HepG2 (cell line): ENCODE data around the gene TMPRSS7. TPM values are rescaled to one million over a fixed set of nuclear protein-coding genes. Genes with fewer than 3 reads are reported as not detected.

Experiments
- ATAC-seq: fragments of 200-7000 bp; cut with Tn5 transposase; 3 replicates; pipeline ENCODE4 v1.9.1; 2020; ENCODE audit warnings: mild to moderate bottlenecking, moderate library complexity
- BruUV-seq: library from RNA; stranded (reverse); fragments of 400-500 nt; replicated peaks from 2 replicates; lab custom pipeline; 2021; lab: Mats Ljungman, UMichigan
- CTCF ChIA-PET: fragments of 300-600 bp; formaldehyde crosslinking; extraction: SDS; loops from one replicate; lab custom pipeline; 2021; ENCODE audit warnings: low total read pairs, inconsistent platforms, low intra/inter-chr PET ratio; lab: Yijun Ruan, JAX
- POLR2A ChIA-PET: fragments of 350-600 bp; sonication (Branson Sonifier 250); formaldehyde crosslinking; loops from one replicate; lab custom pipeline; 2020; ENCODE audit warnings: antibody characterized with exemption, inconsistent platforms; lab: Yijun Ruan, JAX
- DNase-seq: peaks from one replicate; pipeline ENCODE4 v3.0.0-alpha.2; 2015; ENCODE audit warnings: low spot score
- FAIRE-seq: peaks from 3 replicates; lab custom pipeline; 2011; peaks lifted over from hg19 to GRCh38; lab: Jason Lieb, UNC
- H2AFZ ChIP-seq: one replicate; pipeline ENCODE4 v1.6.1; 2011; ENCODE audit warnings: low read length, inconsistent platforms
- H3K27ac ChIP-seq: fragments of 300-600 bp; 3 replicates; pipeline ENCODE4 v1.8.0; 2011; ENCODE audit warnings: mixed run types, mild to moderate bottlenecking, mixed read lengths, low read length, inconsistent platforms; ENCODE audit not compliant: insufficient read depth; ENCODE audit errors: extremely low read length
- H3K27me3 ChIP-seq, 2 experiments: fragments of 200-600 bp in 1 of 2; 2 replicates in 1 of 2; 3 replicates in 1 of 2; pipeline versions ENCODE4 v1.6.0 to v1.8.0; 2011; ENCODE audit warnings: low read length in 2 of 2, mild to moderate bottlenecking in 2 of 2, moderate library complexity in 2 of 2, inconsistent platforms in 1 of 2; ENCODE audit not compliant: insufficient read depth in 2 of 2, control insufficient read depth in 1 of 2
- H3K36me3 ChIP-seq, 2 experiments: fragments of 200-600 bp in 1 of 2; replicated peaks in 1 of 2; 2 replicates in 1 of 2; 3 replicates in 1 of 2; pipeline versions ENCODE4 v1.5.1 to v1.8.0; 2011; ENCODE audit warnings: low read length in 2 of 2, inconsistent platforms in 1 of 2; ENCODE audit not compliant: insufficient read depth in 2 of 2, control insufficient read depth in 1 of 2
- H3K4me1 ChIP-seq: 2 replicates; pipeline ENCODE4 v1.5.1; 2012; ENCODE audit warnings: low read length, inconsistent platforms; ENCODE audit not compliant: insufficient read depth
- H3K4me2 ChIP-seq: 2 replicates; pipeline ENCODE4 v1.6.0; 2011; ENCODE audit warnings: low read depth, low read length, inconsistent platforms
- H3K4me3 ChIP-seq, 3 experiments: fragments of 200-600 bp in 1 of 3; sonication (generic), shearing (Covaris generic) in 1 of 3; replicated peaks in 1 of 3; 2 replicates each; pipeline ENCODE4 v1.5.1; 2011 to 2016; ENCODE audit warnings: low read length in 3 of 3, inconsistent platforms in 2 of 3, low read depth in 2 of 3, mild to moderate bottlenecking in 2 of 3, control low read depth in 1 of 3, mixed read lengths in 1 of 3; ENCODE audit not compliant: insufficient read depth in 1 of 3
- H3K79me2 ChIP-seq: one replicate; pipeline ENCODE4 v1.6.1; 2011; ENCODE audit warnings: low read length, inconsistent platforms; ENCODE audit not compliant: insufficient read depth
- H3K9ac ChIP-seq: 2 replicates; pipeline ENCODE4 v1.6.0; 2011; ENCODE audit warnings: mild to moderate bottlenecking, low read depth, low read length, inconsistent platforms; ENCODE audit not compliant: insufficient read depth
- H3K9me3 ChIP-seq: 2 replicates; pipeline ENCODE4 v1.5.1; 2012; ENCODE audit warnings: mild to moderate bottlenecking, low read length
- H4K20me1 ChIP-seq: 2 replicates; pipeline ENCODE4 v1.6.0; 2011; ENCODE audit warnings: inconsistent platforms, mild to moderate bottlenecking, low read length, moderate library complexity; ENCODE audit not compliant: insufficient read depth
- ATF6 ChIP-seq: sonication (generic); formaldehyde crosslinking; conservative IDR thresholded peaks from 2 replicates; pipeline ENCODE4 v1.4.0; 2020; ENCODE audit warnings: missing genetic modification reagents
- KDM5B ChIP-seq: sonication (generic); formaldehyde crosslinking; IDR thresholded peaks from 2 replicates; pipeline ENCODE4 v1.4.0; 2020; ENCODE audit warnings: missing genetic modification reagents, mild to moderate bottlenecking, borderline replicate concordance
- LBX2 ChIP-seq: sonication (generic); formaldehyde crosslinking; IDR thresholded peaks from 2 replicates; pipeline ENCODE4 v1.5.0; 2020; ENCODE audit warnings: missing genetic modification reagents, mild to moderate bottlenecking, borderline replicate concordance
- NKX3-1 ChIP-seq: sonication (generic); formaldehyde crosslinking; IDR thresholded peaks from 2 replicates; pipeline ENCODE4 v1.5.0; 2020; ENCODE audit warnings: missing genetic modification reagents
- PCBP1 ChIP-seq: fragments of 200-400 bp; formaldehyde crosslinking; IDR thresholded peaks from 2 replicates; pipeline ENCODE4 v1.6.1; 2017; ENCODE audit warnings: mild to moderate bottlenecking, low read depth, low read length, borderline replicate concordance
- ZBTB39 ChIP-seq: sonication (generic); formaldehyde crosslinking; IDR thresholded peaks from 2 replicates; pipeline ENCODE4 v1.5.0; 2020; ENCODE audit warnings: missing genetic modification reagents
- ZFP41 ChIP-seq: sonication (generic); formaldehyde crosslinking; IDR thresholded peaks from 2 replicates; pipeline ENCODE4 v1.4.0; 2020; ENCODE audit warnings: mild to moderate bottlenecking, missing genetic modification reagents, borderline replicate concordance
- ZNF18 ChIP-seq: sonication (generic); formaldehyde crosslinking; IDR thresholded peaks from 2 replicates; pipeline ENCODE4 v1.8.0; 2022; ENCODE audit warnings: mild to moderate bottlenecking, missing genetic modification reagents; ENCODE audit not compliant: insufficient replicate concordance
- ZNF225 ChIP-seq: sonication (generic); formaldehyde crosslinking; IDR thresholded peaks from 2 replicates; pipeline ENCODE4 v1.4.0; 2020; ENCODE audit warnings: mild to moderate bottlenecking, missing genetic modification reagents
- ZNF552 ChIP-seq: sonication (generic); formaldehyde crosslinking; IDR thresholded peaks from 2 replicates; pipeline ENCODE4 v1.9.0; 2022; ENCODE audit warnings: missing genetic modification reagents, mild to moderate bottlenecking, borderline replicate concordance
- ZNF564 ChIP-seq: sonication (generic); formaldehyde crosslinking; IDR thresholded peaks from 2 replicates; pipeline ENCODE4 v1.8.1; 2023; ENCODE audit warnings: mild to moderate bottlenecking, missing genetic modification reagents
- WGBS: methylation state at CpG from one replicate; pipeline ENCODE4 v1.1.6; 2017; ENCODE audit warnings: low lambda C conversion rate; 5-methylcytosine and 5-hydroxymethylcytosine counted together
- in situ Hi-C: cut with HindIII; loops from 2 replicates; pipeline ENCODE4 v1.10.0; 2017; ENCODE audit warnings: low pct_unique_long_range_greater_than_20kb; ENCODE audit not compliant: extremely low pct_ligation_motif_present
- intact Hi-C: fragments of 100-400 bp; cut with micrococcal nuclease; formaldehyde crosslinking; loops from one replicate; pipeline ENCODE4 v1.10.0; 2022; ENCODE audit not compliant: unreplicated experiment
- polyA plus RNA-seq, 8 experiments: library from polyadenylated mRNA; depleted of rRNA in 3 of 8; stranded (reverse) in 7 of 8; unstranded in 1 of 8; fragments of >200 nt; fragmentation: Illumina TruSeq in 4 of 8; extraction: Trizol in 4 of 8; gene quantifications; 2 replicates each; pipeline versions ENCODE4 v1.2.1 to v1.2.3, GENCODE V29; 2011 to 2016; ENCODE audit warnings: low read depth in 4 of 8, missing spikeins in 1 of 8, mixed read lengths in 1 of 8; ENCODE audit not compliant: insufficient read depth in 1 of 8
- total RNA-seq, 5 experiments: library from RNA; depleted of rRNA; stranded (reverse); fragments of >200 nt; fragmentation: Illumina TruSeq; extraction: Trizol; gene quantifications; 2 replicates each; pipeline ENCODE4 v1.2.3, GENCODE V29; 2016; ENCODE audit warnings: low read depth in 1 of 5
- TF ChIP-seq, protein P1 (sequence below): sonication (generic); formaldehyde crosslinking; IDR thresholded peaks from 2 replicates; pipeline ENCODE4 v1.4.0; 2020; ENCODE audit warnings: mild to moderate bottlenecking, missing genetic modification reagents, borderline replicate concordance

The TMPRSS7 gene
- total and polyA plus RNA-seq, 2 of the 13 experiments (the other 11 are each of a cell fraction or from before 2014, with no cell fraction given): not detected

- in situ Hi-C loops (no loop called here), intact Hi-C loops (loop anchor here (10.0 kb wide), 1 partner anchor 445 kb away; no protein-coding TSS in a partner anchor)
- Histone ChIP-seq H3K9ac (no peak overlapping the region), H3K4me3 (no peak overlapping the region), H3K79me2 (no peaks in the 10 kb centered on the region), H3K9me3 (no peaks in the 10 kb centered on the region), H3K27ac (no peak overlapping the region), H3K27me3 (0 out of 5 replicates have a peak, but pooled peaks cover 0 to 5% of the 10 kb centered on the region in 2 experiments), H4K20me1 (no peaks in the 10 kb centered on the region), H3K4me1 (no peaks in the 10 kb centered on the region), H3K36me3 (no peaks in the 10 kb centered on the region), H3K4me2 (no peak overlapping the region), H2AFZ (no peak overlapping the region)
- DNase-seq (no peak), ATAC-seq (no peak), FAIRE-seq (no peak)
- 0% methylated on average over 1 of the region's 1 CpG for WGBS
- CTCF ChIA-PET: no interaction called here
- POLR2A ChIA-PET: no interaction called here
- no TSS peak for BruUV-seq
- no peak for TF ChIP-seq ZNF564
- no peak for TF ChIP-seq KDM5B (CRISPR knock-in tag)
- TF ChIP-seq, protein P1, sequence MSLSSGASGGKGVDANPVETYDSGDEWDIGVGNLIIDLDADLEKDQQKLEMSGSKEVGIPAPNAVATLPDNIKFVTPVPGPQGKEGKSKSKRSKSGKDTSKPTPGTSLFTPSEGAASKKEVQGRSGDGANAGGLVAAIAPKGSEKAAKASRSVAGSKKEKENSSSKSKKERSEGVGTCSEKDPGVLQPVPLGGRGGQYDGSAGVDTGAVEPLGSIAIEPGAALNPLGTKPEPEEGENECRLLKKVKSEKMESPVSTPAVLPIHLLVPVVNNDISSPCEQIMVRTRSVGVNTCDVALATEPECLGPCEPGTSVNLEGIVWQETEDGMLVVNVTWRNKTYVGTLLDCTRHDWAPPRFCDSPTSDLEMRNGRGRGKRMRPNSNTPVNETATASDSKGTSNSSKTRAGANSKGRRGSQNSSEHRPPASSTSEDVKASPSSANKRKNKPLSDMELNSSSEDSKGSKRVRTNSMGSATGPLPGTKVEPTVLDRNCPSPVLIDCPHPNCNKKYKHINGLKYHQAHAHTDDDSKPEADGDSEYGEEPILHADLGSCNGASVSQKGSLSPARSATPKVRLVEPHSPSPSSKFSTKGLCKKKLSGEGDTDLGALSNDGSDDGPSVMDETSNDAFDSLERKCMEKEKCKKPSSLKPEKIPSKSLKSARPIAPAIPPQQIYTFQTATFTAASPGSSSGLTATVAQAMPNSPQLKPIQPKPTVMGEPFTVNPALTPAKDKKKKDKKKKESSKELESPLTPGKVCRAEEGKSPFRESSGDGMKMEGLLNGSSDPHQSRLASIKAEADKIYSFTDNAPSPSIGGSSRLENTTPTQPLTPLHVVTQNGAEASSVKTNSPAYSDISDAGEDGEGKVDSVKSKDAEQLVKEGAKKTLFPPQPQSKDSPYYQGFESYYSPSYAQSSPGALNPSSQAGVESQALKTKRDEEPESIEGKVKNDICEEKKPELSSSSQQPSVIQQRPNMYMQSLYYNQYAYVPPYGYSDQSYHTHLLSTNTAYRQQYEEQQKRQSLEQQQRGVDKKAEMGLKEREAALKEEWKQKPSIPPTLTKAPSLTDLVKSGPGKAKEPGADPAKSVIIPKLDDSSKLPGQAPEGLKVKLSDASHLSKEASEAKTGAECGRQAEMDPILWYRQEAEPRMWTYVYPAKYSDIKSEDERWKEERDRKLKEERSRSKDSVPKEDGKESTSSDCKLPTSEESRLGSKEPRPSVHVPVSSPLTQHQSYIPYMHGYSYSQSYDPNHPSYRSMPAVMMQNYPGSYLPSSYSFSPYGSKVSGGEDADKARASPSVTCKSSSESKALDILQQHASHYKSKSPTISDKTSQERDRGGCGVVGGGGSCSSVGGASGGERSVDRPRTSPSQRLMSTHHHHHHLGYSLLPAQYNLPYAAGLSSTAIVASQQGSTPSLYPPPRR (CRISPR knock-in tag): no peak
- TF ChIP-seq ZFP41 (CRISPR knock-in tag): no peak
- no peak for TF ChIP-seq ATF6 (CRISPR knock-in tag)
- no peak for TF ChIP-seq ZNF552 (CRISPR knock-in tag)
- TF ChIP-seq ZBTB39 (CRISPR knock-in tag): no peak
- no peak for TF ChIP-seq NKX3-1 (CRISPR knock-in tag)
- no peak for TF ChIP-seq ZNF18
- TF ChIP-seq LBX2: no peak
- TF ChIP-seq PCBP1: no peak
- TF ChIP-seq ZNF225 (CRISPR knock-in tag): no peak
These were observed 14.8 kb upstream of the TMPRSS7 start for GRCh38 chr3:112019716-112020115.
